MCF 10A (cell line): Measurements from ENCODE around the gene SMAD6. TPM values are rescaled to one million over a fixed set of nuclear protein-coding genes. Genes with fewer than 3 reads are reported as not detected.

ENCODE experiments used
- BruUV-seq: library from RNA; stranded (reverse); fragments of 400-500 nt; replicated peaks from 2 replicates; lab custom pipeline; 2021; lab: Mats Ljungman, UMichigan
- CTCF ChIA-PET: fragments of 300-600 bp; sonication (Branson Sonifier 250); formaldehyde crosslinking; extraction: SDS; loops from one replicate; lab custom pipeline; 2021; ENCODE audit warnings: antibody characterized with exemption, inconsistent platforms; lab: Yijun Ruan, JAX
- POLR2A ChIA-PET: fragments of 300-600, 350-650 bp; sonication (Branson Sonifier 250); formaldehyde crosslinking; extraction: SDS; loops from one replicate; lab custom pipeline; 2020; ENCODE audit warnings: antibody characterized with exemption, inconsistent platforms; lab: Yijun Ruan, JAX
- DNase-seq: peaks from one replicate; pipeline ENCODE4 v3.0.0-alpha.2; 2018; ENCODE audit not compliant: unreplicated experiment
- H3K27ac Mint-ChIP-seq: one replicate; pipeline ENCODE4 v1.8.0; 2022; ENCODE audit warnings: mild to moderate bottlenecking, low read depth, mixed read lengths; ENCODE audit not compliant: unreplicated experiment
- H3K27me3 Mint-ChIP-seq: one replicate; pipeline ENCODE4 v1.8.0; 2022; ENCODE audit warnings: mixed read lengths; ENCODE audit not compliant: insufficient read depth, unreplicated experiment
- H3K36me3 Mint-ChIP-seq: one replicate; pipeline ENCODE4 v1.8.0; 2022; ENCODE audit warnings: mild to moderate bottlenecking, moderate library complexity, mixed read lengths; ENCODE audit not compliant: insufficient read depth, unreplicated experiment
- H3K4me1 Mint-ChIP-seq: one replicate; pipeline ENCODE4 v1.8.0; 2022; ENCODE audit warnings: mixed read lengths; ENCODE audit not compliant: insufficient read depth, unreplicated experiment
- H3K4me3 Mint-ChIP-seq: one replicate; pipeline ENCODE4 v1.8.0; 2022; ENCODE audit warnings: mild to moderate bottlenecking, moderate library complexity, mixed read lengths; ENCODE audit not compliant: unreplicated experiment
- H3K9me3 Mint-ChIP-seq: one replicate; pipeline ENCODE4 v1.8.0; 2022; ENCODE audit warnings: mixed read lengths; ENCODE audit not compliant: unreplicated experiment
- CTCF ChIP-seq: fragments of 200-600 bp; IDR thresholded peaks from one replicate; pipeline ENCODE4 v1.8.0; 2022; ENCODE audit warnings: antibody characterized with exemption, mild to moderate bottlenecking; ENCODE audit not compliant: unreplicated experiment
- intact Hi-C: fragments of 100-400 bp; cut with micrococcal nuclease; formaldehyde crosslinking; loops from 2 replicates; pipeline ENCODE4 v1.14.1; 2022
- total RNA-seq: library from RNA; stranded (reverse); gene quantifications from 2 replicates; pipeline ENCODE4 v1.2.3, GENCODE V29; 2022

SMAD6 gene
- total RNA-seq, 1 experiment from 2014 or later = not detected

GRCh38 chr15:66822114-66822513, 120.1 kb downstream of the SMAD6 start:
- CTCF ChIA-PET = no interaction called here
- intact Hi-C loops = no loop called here
- no peaks in the 10 kb centered on the region for H3K27me3 Mint-ChIP-seq

GRCh38 chr15:66822576-66822975, 120.5 kb downstream of the SMAD6 start:
- intact Hi-C loops = no loop called here
- ChIA-PET CTCF (no interaction called here), POLR2A (no interaction called here)
- Mint-ChIP-seq H3K9me3 (no peaks in the 10 kb centered on the region), H3K4me1 (peaks cover 4% of the 10 kb centered on the region), H3K4me3 (no peak overlapping the region), H3K27ac (no peak overlapping the region), H3K36me3 (no peaks in the 10 kb centered on the region), H3K27me3 (no peaks in the 10 kb centered on the region)
- DNase-seq = no peak
- no TSS peak for BruUV-seq
- no peak for TF ChIP-seq CTCF

More at GRCh38 chr15:66822114-66822513, 120.1 kb downstream of the SMAD6 start:
- Mint-ChIP-seq H3K27ac (no peak overlapping the region), H3K4me3 (no peak overlapping the region), H3K36me3 (no peaks in the 10 kb centered on the region), H3K9me3 (no peaks in the 10 kb centered on the region), H3K4me1 (peaks cover 4% of the 10 kb centered on the region)
- TF ChIP-seq CTCF = no peak
- no peak for DNase-seq
- BruUV-seq = no TSS peak
- POLR2A ChIA-PET = no interaction called here

GRCh38 chr15:66823601-66824000, 121.6 kb downstream of the SMAD6 start:
- Mint-ChIP-seq H3K4me1 (peaks cover 4% of the 10 kb centered on the region), H3K27me3 (no peaks in the 10 kb centered on the region), H3K9me3 (no peaks in the 10 kb centered on the region), H3K27ac (no peak overlapping the region), H3K4me3 (no peak overlapping the region), H3K36me3 (no peaks in the 10 kb centered on the region)
- POLR2A ChIA-PET = no interaction called here
- CTCF ChIA-PET = no interaction called here
- no TSS peak for BruUV-seq
- DNase-seq = no peak
- intact Hi-C loops = no loop called here
- TF ChIP-seq CTCF = no peak

GRCh38 chr15:66824424-66824823, 122.4 kb downstream of the SMAD6 start:
- no peak for DNase-seq

More at GRCh38 chr15:66824424-66824823, 122.4 kb downstream of the SMAD6 start:
- H3K4me1 Mint-ChIP-seq = no peaks in the 10 kb centered on the region
- H3K4me3 Mint-ChIP-seq = no peak overlapping the region
- POLR2A ChIA-PET = no interaction called here
- BruUV-seq = no TSS peak
- no peaks in the 10 kb centered on the region for H3K27me3 Mint-ChIP-seq
- CTCF ChIA-PET = interaction anchor here (1.1 kb wide), 2 partner anchors 26 to 49 kb away, joined by 4 to 6 read pairs; no protein-coding TSS in a partner anchor
- no peaks in the 10 kb centered on the region for H3K9me3 Mint-ChIP-seq
- no peak overlapping the region for H3K27ac Mint-ChIP-seq
- no peaks in the 10 kb centered on the region for H3K36me3 Mint-ChIP-seq
- intact Hi-C loops = no loop called here
- no peak for TF ChIP-seq CTCF
